Right atrium auricular region (tissue), 2 donors: Measurements from ENCODE around the gene CAMSAP2. TPM values are rescaled to one million over a fixed set of nuclear protein-coding genes. Genes with fewer than 3 reads are reported as not detected.

Experiments
- DNase-seq: peaks from one replicate; pipeline ENCODE4 v3.0.0-alpha.2; 2019; ENCODE audit warnings: low spot score
- H3K27ac ChIP-seq, 2 donors: fragments of 200-600 bp; sonication (generic); 1 replicate in 1 of 2; 2 replicates in 1 of 2; pipeline ENCODE4 v1.5.1; 2016 to 2019
- H3K27me3 ChIP-seq, 2 donors: fragments of 200-600 bp; sonication (generic); one replicate each; pipeline versions ENCODE4 v1.5.1 to v1.6.0; 2017 to 2019
- H3K36me3 ChIP-seq: fragments of 200-600 bp; sonication (generic); one replicate; pipeline ENCODE4 v1.5.1; 2016
- H3K4me1 ChIP-seq, 2 donors: fragments of 200-600 bp; sonication (generic); one replicate each; pipeline versions ENCODE4 v1.5.1 to v1.6.0; 2017 to 2019
- H3K4me3 ChIP-seq, 2 donors: fragments of 200-600 bp; sonication (generic); 1 replicate in 1 of 2; 2 replicates in 1 of 2; pipeline ENCODE4 v1.5.1; 2017 to 2019; ENCODE audit warnings: mild to moderate bottlenecking in 1 of 2, moderate library complexity in 1 of 2
- H3K9me3 ChIP-seq, 2 donors: fragments of 200-600 bp; sonication (generic); one replicate each; pipeline ENCODE4 v1.5.1; 2019
- CTCF ChIP-seq, 2 donors: fragments of 200-600 bp; sonication (generic); IDR thresholded peaks; one replicate each; pipeline ENCODE4 v1.5.1; 2019; ENCODE audit warnings: antibody characterized with exemption in 2 of 2
- total RNA-seq, 2 donors: library from RNA; depleted of rRNA; stranded (reverse); fragments of >200 nt; gene quantifications; one replicate each; pipeline ENCODE4 v1.1.0, GENCODE V29; 2016

Gene CAMSAP2
- total RNA-seq, 2 donors from 2014 or later, result 34.6 to 36.4 TPM

GRCh38 chr1:200751717-200752116 lies 13.0 kb downstream of the CAMSAP2 start:
- TF ChIP-seq CTCF (IDR thresholded peaks at IDR 0.05), result no peak
- Histone ChIP-seq H3K4me3 (no peak overlapping the region), H3K27me3 (no peaks in the 10 kb centered on the region), H3K9me3 (no peaks in the 10 kb centered on the region), H3K36me3 (no peaks in the 10 kb centered on the region), H3K27ac (no peak overlapping the region), H3K4me1 (peaks cover 0 to 9% of the 10 kb centered on the region in 2 donors)
- no peak for DNase-seq

- H3K27me3 ChIP-seq, result no peaks in the 10 kb centered on the region
- peaks cover 0 to 24% of the 10 kb centered on the region in 2 donors for H3K4me1 ChIP-seq
- no peak for TF ChIP-seq CTCF (IDR thresholded peaks at IDR 0.05)
- no peaks in the 10 kb centered on the region for H3K36me3 ChIP-seq
- no peak for DNase-seq
- no peak overlapping the region for H3K4me3 ChIP-seq
- H3K9me3 ChIP-seq, result no peaks in the 10 kb centered on the region
- H3K27ac ChIP-seq, result no peak overlapping the region
Observed at GRCh38 chr1:200753650-200754198, 15.0 kb downstream of the CAMSAP2 start.

GRCh38 chr1:200755456-200755855 lies 16.8 kb downstream of the CAMSAP2 start:
- H3K4me3 ChIP-seq, result no peak overlapping the region
- H3K36me3 ChIP-seq, result no peaks in the 10 kb centered on the region
- no peak for DNase-seq
- peaks cover 0 to 15% of the 10 kb centered on the region in 2 donors for H3K4me1 ChIP-seq
- no peak overlapping the region for H3K27ac ChIP-seq
- no peaks in the 10 kb centered on the region for H3K27me3 ChIP-seq
- H3K9me3 ChIP-seq, result no peaks in the 10 kb centered on the region
- no peak for TF ChIP-seq CTCF (IDR thresholded peaks at IDR 0.05)

- TF ChIP-seq CTCF (IDR thresholded peaks at IDR 0.05), result no peak
- DNase-seq, result no peak
- Histone ChIP-seq H3K9me3 (no peaks in the 10 kb centered on the region), H3K36me3 (peaks cover 32% of the 10 kb centered on the region), H3K4me1 (peaks cover 0 to 14% of the 10 kb centered on the region in 2 donors), H3K4me3 (no peak overlapping the region), H3K27ac (no peak overlapping the region), H3K27me3 (no peaks in the 10 kb centered on the region)
Observed at GRCh38 chr1:200762089-200762488, 23.4 kb downstream of the CAMSAP2 start.

GRCh38 chr1:200767321-200767720 lies 28.6 kb downstream of the CAMSAP2 start:
- Histone ChIP-seq H3K27ac (no peak overlapping the region), H3K4me3 (no peak overlapping the region), H3K36me3 (peaks cover 34% of the 10 kb centered on the region), H3K9me3 (no peaks in the 10 kb centered on the region), H3K27me3 (no peaks in the 10 kb centered on the region), H3K4me1 (no peaks in the 10 kb centered on the region)
- no peak for DNase-seq
- no peak for TF ChIP-seq CTCF (IDR thresholded peaks at IDR 0.05)
